ENCODE measurements around the gene CD52.

DNA sequence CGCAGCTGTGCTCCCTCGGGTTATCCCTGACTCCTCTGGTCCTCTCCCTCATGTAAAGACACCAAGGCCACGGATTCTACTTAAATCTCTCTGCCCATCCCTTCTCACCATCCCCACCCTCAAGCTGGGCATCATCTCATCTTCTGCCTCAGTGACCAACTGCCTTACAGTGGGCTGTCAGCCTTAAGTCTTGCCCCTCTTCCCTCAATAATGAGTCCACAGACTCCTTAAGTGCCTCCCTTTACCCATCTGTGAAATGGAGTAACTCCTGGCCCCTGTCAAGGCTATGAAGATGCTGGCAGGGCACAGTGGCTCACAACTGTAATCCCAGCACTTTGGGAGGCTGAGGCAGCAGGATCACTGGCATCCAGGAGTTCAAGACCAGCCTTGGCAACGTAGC lies 25.8 kb upstream of the CD52 start:
- TF ChIP-seq, protein P1, sequence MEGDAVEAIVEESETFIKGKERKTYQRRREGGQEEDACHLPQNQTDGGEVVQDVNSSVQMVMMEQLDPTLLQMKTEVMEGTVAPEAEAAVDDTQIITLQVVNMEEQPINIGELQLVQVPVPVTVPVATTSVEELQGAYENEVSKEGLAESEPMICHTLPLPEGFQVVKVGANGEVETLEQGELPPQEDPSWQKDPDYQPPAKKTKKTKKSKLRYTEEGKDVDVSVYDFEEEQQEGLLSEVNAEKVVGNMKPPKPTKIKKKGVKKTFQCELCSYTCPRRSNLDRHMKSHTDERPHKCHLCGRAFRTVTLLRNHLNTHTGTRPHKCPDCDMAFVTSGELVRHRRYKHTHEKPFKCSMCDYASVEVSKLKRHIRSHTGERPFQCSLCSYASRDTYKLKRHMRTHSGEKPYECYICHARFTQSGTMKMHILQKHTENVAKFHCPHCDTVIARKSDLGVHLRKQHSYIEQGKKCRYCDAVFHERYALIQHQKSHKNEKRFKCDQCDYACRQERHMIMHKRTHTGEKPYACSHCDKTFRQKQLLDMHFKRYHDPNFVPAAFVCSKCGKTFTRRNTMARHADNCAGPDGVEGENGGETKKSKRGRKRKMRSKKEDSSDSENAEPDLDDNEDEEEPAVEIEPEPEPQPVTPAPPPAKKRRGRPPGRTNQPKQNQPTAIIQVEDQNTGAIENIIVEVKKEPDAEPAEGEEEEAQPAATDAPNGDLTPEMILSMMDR (IDR thresholded peaks at IDR 0.05), result no peak
- no peak for TF ChIP-seq POLR2A (IDR thresholded peaks at IDR 0.05)

All from uterus (tissue), 2 donors.